Stimulated activated naive CD8-positive, alpha-beta T cell treated with anti-CD3 and anti-CD28 coated beads, Interleukin-15, Interleukin-2, amounts not matched to agents 100 U/mL and 50 U/mL, for 24 hours (primary cell): ENCODE data around the gene MCF2L.
"Not testable (repeated sequence)": the region's sequence is repeated elsewhere in the genome, so short reads cannot be mapped to it uniquely, and the experiment has no call there.

Source experiments
- ATAC-seq: fragments of 150-1000 bp; cut with Tn5 transposase; one replicate; pipeline ENCODE4 v1.10.0; 2021
- DNase-seq: peaks from one replicate; pipeline ENCODE4 v3.0.0; 2021

MCF2L gene

DNA sequence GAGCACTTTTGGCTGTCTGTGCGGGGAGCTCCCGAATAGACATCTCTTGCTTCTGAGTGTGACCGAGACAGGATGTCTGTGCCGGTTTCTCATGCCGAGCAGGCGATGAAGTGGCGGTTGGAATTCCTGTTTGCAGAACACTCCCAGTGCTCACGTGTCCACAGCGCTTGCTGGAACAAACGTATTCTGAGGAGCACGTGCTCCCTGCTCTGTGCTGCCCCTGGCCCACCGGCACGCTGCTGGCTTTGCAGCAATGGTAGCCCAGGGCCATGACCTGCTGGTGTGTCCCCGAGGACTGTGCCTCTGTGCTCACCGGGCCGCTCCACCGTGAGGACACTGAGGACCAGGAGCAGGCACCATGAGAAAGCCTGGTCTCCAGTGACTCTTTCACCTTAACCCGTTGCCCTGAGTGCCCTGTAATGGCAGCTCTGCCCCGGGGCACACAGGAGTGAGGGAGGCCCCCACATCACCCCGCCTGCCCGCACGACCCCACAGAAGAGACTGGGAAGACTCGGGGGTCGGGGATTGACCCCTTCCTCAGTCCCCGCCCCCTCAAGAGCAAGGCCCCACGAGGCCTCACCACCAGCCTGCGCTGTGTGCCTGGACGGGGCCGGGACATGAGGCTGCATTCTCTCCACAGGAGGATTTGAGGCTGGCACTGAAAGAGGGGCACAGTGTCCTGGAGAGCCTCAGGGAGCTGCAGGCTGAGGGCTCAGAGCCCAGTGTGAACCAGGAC is 96.6 kb downstream of the MCF2L start:
- DNase-seq = no peak
- no peak for ATAC-seq

DNA sequence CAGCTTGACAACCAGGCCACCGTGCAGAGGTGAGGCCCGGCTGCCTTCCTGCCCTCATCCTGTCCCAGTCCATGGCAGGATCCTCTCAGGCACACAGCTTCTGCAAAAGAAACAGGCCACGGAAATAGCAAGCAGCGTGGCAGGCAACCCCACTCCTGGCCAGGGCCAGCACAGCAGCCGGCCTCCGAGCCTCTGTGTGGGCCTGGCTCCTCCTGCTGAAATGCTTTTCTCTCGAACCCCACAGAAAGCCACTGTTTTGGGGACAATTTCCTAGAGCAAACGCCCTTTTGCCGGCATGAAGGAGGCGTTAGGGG is 97.1 kb downstream of the MCF2L start:
- DNase-seq = no peak
- ATAC-seq = no peak

- no peak for ATAC-seq
These were observed 97.7 kb downstream of the MCF2L start for GRCh38 chr13:113066746-113067145.

DNA sequence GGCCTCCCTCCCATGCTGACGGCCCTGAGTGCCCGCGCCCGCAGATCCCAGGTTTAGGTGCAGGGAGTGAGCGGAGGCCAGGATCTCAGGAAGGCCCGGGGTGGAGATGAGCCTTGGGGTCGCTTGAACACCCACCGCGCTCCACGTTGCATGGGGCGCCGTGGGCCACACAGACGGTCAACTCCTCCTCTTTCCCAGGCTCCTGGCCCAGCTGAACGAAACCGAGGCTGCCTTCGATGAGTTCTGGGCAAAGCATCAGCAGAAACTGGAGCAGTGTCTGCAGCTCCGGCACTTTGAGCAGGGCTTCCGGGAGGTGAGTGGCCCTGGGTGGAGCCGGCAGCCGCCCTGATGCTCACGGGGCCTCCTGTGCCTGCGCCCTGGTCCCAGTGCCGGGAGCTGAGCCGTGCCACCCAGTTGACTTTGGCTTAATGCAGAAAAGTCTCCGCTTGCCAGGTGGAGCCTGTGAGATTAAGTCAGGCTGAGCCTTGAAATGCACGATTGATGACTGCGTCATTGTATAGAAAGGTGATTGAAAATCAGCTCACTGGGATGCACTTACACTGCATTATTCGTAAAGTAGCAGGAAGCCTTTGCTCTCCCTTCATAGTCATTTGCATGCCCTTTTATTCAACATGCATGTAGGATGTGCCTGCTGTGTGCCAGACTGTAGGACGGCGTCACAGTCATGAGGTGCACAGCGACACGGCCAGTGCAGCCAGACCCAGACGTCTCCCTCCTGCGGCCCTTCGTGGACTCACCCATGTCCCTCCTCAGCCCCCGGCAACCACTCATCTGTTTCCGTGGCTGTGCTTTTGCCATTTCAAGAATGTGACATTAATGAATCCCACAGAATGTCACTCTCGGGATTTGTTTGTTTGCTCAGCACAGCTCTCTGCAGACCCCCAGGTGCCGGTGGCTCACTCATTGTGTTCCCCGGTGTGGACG is 101.1 kb downstream of the MCF2L start:
- DNase-seq = no peak
- no peak for ATAC-seq

More at GRCh38 chr13:113066746-113067145, 97.7 kb downstream of the MCF2L start:
- no peak for DNase-seq

DNA sequence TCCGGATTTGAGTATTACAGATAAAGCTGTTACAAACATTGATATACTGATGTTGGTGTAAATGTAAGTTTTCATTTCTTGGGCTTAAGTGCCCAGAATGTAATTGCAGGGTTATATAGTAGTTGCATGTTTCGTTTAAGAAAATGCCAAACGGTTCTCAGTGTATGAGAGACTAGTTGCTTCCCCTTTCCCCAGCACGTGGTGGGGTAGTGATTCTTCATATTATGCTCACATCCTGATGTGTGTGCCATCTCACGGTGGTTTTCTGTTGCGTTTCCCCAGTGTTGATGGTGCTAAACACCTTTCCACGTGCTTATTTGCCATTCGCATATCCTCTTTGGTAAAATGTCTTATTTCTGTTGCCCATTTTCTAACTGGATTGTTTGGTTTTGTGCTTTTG is 101.8 kb downstream of the MCF2L start:
- ATAC-seq (no peak), DNase-seq (no peak)

GRCh38 chr13:113072376-113072775 is 103.4 kb downstream of the MCF2L start:
- no peak for DNase-seq
- no peak for ATAC-seq

- ATAC-seq = no peak
These were observed 104.9 kb downstream of the MCF2L start for GRCh38 chr13:113073942-113074341.

GRCh38 chr13:113074401-113074800 is 105.4 kb downstream of the MCF2L start:
- no peak for DNase-seq
- no peak for ATAC-seq

More at GRCh38 chr13:113073942-113074341, 104.9 kb downstream of the MCF2L start:
- no peak for DNase-seq

DNA sequence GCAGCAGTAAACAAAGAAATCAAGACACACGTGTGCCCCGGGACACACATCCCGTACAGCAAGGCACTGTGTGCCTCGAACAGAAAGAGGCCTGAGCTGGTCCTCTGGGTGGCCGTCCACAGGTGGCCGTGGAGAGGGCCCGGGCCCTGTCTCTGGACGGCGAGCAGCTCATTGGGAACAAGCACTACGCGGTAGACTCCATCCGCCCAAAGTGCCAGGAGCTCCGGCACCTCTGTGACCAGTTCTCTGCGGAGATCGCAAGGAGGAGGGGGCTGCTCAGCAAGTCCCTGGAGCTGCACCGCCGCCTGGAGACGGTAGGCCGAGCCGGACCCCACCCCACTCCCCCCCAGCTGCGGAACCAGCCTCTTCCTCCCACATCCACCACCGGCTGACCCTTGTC is 105.9 kb downstream of the MCF2L start:
- no peak for DNase-seq
- no peak for ATAC-seq

DNA sequence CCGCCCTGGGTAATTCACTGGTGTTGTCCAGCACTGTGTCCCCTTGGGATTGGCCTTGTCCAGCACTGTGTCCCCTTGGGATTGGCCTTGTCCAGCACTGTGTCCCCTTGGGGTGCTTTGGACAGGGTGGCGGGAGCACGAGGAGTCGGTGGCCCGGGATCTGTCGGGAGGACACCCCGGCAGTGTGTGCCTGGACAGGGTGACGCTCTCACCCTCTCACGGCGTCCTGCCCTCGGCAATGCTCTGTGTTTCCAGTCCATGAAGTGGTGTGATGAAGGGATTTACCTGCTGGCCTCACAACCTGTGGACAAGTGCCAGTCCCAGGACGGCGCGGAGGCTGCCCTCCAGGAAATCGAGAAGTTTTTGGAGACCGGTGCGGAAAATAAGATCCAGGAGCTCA is 106.7 kb downstream of the MCF2L start:
- DNase-seq (no peak), ATAC-seq (no peak)

DNA sequence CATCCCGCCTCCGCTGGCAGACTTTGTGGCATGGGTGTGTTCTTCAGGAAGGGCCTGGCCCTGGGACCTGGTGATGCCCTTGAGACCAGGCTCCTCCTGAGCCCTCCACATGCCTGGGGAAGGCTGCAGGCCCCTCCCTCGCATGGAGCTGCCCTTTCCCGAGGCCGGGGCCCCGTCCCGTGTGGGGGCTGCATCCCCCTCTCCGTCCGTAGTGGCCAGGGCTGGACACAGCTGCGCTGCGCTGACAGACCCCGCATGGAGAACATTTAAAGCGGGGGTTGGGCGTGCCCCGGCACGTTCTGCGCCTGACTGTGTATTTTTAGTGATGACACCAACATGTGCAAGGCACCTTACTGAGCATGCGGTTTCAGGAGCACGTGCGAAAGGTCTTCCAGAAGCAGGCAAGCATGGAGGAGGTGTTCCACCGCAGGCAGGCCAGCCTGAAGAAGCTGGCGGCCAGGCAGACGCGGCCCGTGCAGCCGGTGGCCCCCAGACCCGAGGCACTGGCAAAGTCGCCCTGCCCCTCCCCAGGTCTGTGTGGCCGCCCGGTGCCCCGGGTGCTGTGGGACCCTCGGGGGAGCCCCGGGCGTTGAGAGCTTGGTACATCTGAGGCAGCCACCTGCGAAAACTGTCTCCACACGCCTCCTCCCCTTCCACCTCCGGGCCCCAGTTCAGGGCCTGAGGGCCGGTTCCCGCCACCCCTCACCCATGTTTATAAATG is 107.8 kb downstream of the MCF2L start:
- DNase-seq = no peak
- no peak for ATAC-seq

GRCh38 chr13:113077566-113077952 is 108.5 kb downstream of the MCF2L start:
- DNase-seq (no peak), ATAC-seq (no peak)

GRCh38 chr13:113077953-113078901 is 109.2 kb downstream of the MCF2L start:
- DNase-seq = no peak
- no peak for ATAC-seq

DNA sequence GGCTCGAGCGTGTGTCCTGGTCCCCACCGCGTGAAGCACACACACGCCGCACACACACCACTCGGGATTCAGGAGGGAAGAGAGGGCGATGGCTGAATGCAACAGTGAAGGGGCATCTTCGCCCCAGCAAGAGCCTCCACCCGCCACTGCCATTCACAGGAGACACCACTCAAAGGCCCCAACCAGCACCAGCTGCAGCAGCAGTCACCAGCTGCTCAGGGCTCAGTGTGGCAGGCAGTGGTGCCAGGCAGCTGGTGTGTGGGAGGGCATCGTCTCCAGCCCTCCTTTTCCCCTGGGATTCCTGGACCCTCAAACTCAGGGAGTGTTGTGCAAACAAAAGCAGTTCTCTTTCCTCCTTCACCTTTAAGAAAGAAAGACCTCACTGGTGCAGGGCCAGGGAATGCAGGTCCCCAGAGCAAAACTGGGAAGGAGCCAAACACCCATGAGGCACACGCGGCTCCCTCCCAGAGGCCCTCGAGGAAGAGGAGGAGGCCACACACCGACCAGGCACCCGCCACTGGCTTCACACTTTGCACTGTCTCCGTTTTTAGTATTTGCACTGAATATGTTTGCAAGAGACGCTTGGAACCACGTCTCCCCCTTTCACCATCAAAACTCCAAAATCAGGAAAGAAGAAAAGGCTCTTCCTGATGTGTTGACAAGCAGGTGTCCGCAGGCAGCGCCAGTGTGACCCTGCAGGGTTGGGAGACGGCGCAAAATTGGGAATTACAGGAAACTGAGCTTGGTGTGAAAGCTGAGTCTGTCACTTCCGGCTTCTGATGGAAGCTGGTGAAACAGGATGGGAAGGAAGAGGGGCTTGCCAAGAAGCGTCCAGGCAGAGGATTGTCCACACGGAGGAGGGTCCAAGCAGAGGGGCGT is 110.1 kb downstream of the MCF2L start:
- no peak for ATAC-seq

GRCh38 chr13:113079781-113080080 is 110.7 kb downstream of the MCF2L start:
- not testable (repeated sequence) for DNase-seq, ATAC-seq

More for the DNA sequence above, 110.1 kb downstream of the MCF2L start:
- no peak for DNase-seq

- ATAC-seq (no peak), DNase-seq (no peak)
These were observed 111.4 kb downstream of the MCF2L start for GRCh38 chr13:113080361-113080831.

DNA sequence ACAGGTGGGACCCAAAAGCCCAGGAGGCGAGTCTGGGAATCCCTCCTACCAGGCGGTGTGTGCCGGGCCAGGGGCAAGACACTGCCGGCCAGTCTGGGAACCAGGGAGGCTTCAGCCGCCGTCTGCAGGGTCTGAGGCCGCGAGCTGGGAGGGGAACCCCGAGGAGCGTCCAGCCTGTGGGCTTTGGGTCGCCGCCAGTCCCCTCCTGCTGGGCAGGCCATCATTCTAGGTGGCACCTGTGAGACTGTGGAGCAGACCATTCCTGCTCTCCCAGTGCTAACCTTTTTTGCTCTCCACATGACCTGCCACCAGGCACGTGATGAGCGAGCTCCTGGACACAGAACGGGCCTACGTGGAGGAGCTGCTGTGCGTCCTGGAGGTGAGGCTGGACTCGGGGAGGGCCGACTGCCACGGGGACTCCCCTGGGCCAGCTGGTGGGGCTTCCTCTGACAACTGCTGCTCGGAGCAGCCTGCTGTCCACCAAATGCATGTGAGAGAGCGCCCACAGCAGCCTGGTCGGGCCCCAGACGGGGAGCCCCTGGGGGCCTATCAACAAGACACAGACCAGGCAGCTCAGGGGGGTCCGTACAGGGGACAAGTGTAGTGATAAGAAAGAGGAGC is 112.0 kb downstream of the MCF2L start:
- ATAC-seq (no peak), DNase-seq (no peak)

DNA sequence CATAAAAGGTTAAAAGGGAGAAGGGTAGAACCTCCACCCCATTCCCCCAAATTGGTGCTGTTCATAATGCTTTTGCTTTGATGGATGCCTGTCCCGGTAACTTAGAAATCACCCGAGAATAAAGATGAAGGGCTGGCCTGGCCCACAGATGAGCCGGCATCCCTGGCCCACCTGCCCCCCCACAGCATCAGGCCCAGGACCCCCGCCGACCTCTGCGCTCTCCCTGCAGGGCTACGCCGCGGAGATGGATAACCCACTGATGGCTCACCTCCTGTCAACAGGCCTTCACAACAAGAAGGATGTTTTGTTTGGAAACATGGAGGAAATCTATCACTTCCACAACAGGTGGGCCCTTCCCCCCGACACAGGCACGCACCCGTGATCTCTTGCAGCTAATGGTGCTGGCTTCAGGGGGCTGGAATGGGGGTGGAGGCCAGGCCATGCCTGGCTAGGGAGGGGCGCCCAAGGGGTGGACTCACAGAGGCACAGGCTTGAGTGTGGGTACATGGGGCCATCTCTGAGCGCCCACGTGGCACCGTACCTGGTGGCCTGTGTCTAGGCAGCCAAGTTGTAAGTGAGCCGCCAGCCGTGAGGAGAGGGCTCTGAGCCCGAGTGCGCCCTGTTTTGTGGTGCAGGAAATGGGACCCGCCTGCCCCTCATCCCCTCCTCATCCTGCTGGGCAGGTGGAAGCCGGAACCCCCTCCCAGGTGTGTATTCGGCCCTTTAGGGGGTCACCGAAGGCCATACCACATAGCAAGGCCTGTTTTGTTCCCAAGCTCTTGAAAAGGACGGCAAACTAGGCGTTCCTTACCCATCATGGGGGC is 113.4 kb downstream of the MCF2L start:
- ATAC-seq = no peak
- DNase-seq = no peak

- no peak for DNase-seq
- ATAC-seq = no peak
These were observed 114.0 kb downstream of the MCF2L start for GRCh38 chr13:113083022-113083373.
